ENCODE measurements around the gene SUCLA2.

- TF ChIP-seq CTCF (IDR thresholded peaks at IDR 0.05; ENCODE audit: low read length) (no peak), EZH2 (IDR thresholded peaks at IDR 0.05; ENCODE audit: borderline replicate concordance, low read length) (no peak)
These were observed 96.8 kb downstream of the SUCLA2 start for GRCh38 chr13:47904241-47904640.

All from OCI-LY1 (cell line).